Suprapubic skin (tissue), 4 donors: ENCODE results near the gene C2orf92. TPM values are rescaled to one million over a fixed set of nuclear protein-coding genes. Genes with fewer than 3 reads are reported as not detected.
A peak's percentile ranks its signal among the peaks of the same experiment; 100 is the strongest.

ENCODE experiments used
- DNase-seq, 2 donors: peaks; one replicate each; pipeline ENCODE4 v3.0.0-alpha.2; 2019; ENCODE audit warnings: low spot score in 2 of 2
- H3K27ac ChIP-seq: fragments of 200-600 bp; sonication (generic); one replicate; pipeline ENCODE4 v1.5.1; 2019
- H3K27me3 ChIP-seq: fragments of 200-600 bp; sonication (generic); one replicate; pipeline ENCODE4 v1.5.1; 2019
- H3K36me3 ChIP-seq: fragments of 200-600 bp; sonication (generic); one replicate; pipeline ENCODE4 v1.5.1; 2019
- H3K4me1 ChIP-seq: fragments of 200-600 bp; sonication (generic); one replicate; pipeline ENCODE4 v1.5.1; 2019
- H3K4me3 ChIP-seq: fragments of 200-600 bp; sonication (generic); one replicate; pipeline ENCODE4 v1.5.1; 2019; ENCODE audit warnings: mild to moderate bottlenecking
- H3K9me3 ChIP-seq: fragments of 200-600 bp; sonication (generic); one replicate; pipeline ENCODE4 v1.5.1; 2019
- EP300 ChIP-seq: sonication (generic); formaldehyde crosslinking; IDR thresholded peaks from one replicate; pipeline ENCODE4 v1.6.1; 2017; ENCODE audit warnings: antibody characterized with exemption
- POLR2A ChIP-seq, 2 donors: fragments of 450-650 bp; IDR thresholded peaks; one replicate each; pipeline ENCODE4 v1.6.1; 2017; ENCODE audit warnings: antibody characterized with exemption in 2 of 2, mild to moderate bottlenecking in 2 of 2, moderate library complexity in 2 of 2
- POLR2AphosphoS5 ChIP-seq, 3 donors: sonication (generic); formaldehyde crosslinking; IDR thresholded peaks; one replicate each; pipeline ENCODE4 v1.6.1; 2017; ENCODE audit warnings: antibody characterized with exemption in 3 of 3
- WGBS: methylation state at CpG from one replicate; pipeline ENCODE4 v1.1.5; 2018; 5-methylcytosine and 5-hydroxymethylcytosine counted together
- total RNA-seq, 4 donors: library from RNA; depleted of rRNA; stranded (reverse); fragments of >200 nt; gene quantifications; one replicate each; pipeline ENCODE4 v1.1.0, GENCODE V29; 2016
- TF ChIP-seq, protein P1 (sequence below), 2 donors: fragments of 200-600 bp in 1 of 2; fragments of 450-650 bp in 1 of 2; sonication (generic) in 1 of 2; IDR thresholded peaks; one replicate each; pipeline ENCODE4 v1.5.1; 2016 to 2019; ENCODE audit warnings: antibody characterized with exemption in 2 of 2, mild to moderate bottlenecking in 1 of 2, moderate library complexity in 1 of 2

C2orf92 gene
- total RNA-seq, 4 donors from 2014 or later, result 4.5 to 45.7 (median 14.7) TPM

DNA sequence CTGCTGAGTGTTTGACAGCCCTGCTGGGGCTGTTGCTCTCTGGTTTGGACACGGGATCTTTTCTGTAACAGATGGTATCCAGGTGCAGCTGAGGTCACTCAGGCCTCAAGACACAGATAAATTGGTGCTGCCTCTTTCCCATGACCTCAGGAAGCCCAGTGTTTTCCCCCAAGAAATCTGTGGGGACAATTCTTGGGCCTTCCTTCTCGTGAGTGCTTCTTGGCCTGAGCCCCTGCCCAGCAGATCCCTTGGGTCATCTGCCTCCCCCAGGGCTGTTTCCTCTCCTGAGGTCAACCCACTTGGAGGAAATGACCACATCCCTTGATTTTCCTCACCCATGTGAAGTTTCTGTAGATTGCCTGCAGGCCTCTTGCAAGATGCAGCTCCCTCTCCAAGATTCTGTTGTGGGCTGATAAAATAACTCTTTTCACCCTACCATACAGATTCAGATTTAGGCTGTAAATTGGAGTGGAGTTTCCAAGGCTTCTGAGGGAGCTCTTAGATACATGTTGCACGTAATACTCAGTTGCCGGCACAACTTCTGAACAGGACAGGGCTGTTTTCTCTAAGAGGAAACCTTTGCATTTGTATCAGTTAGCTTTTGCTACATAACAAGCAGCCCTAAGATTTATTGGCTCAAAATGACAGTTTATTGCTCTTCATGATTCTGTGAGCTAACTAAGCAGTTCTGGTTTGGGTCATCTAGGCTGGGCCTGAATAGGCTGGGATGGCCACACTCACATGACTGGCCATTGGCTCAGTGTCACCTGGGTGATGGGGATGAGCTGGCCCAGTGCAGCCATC lies 57.0 kb downstream of the C2orf92 start:
- H3K27me3 ChIP-seq, result peaks cover 10% of the 10 kb centered on the region
- no peak overlapping the region for H3K4me3 ChIP-seq
- H3K4me1 ChIP-seq, result peaks cover 7% of the 10 kb centered on the region
- H3K36me3 ChIP-seq, result no peaks in the 10 kb centered on the region
- DNase-seq, result peak in 1 of 2 donors; percentile 11
- no peak overlapping the region for H3K27ac ChIP-seq
- H3K9me3 ChIP-seq, result no peaks in the 10 kb centered on the region
- 89% methylated on average over 4 of the region's 4 CpGs for WGBS
- no peak for TF ChIP-seq POLR2AphosphoS5 (IDR thresholded peaks at IDR 0.05)
- TF ChIP-seq, protein P1, sequence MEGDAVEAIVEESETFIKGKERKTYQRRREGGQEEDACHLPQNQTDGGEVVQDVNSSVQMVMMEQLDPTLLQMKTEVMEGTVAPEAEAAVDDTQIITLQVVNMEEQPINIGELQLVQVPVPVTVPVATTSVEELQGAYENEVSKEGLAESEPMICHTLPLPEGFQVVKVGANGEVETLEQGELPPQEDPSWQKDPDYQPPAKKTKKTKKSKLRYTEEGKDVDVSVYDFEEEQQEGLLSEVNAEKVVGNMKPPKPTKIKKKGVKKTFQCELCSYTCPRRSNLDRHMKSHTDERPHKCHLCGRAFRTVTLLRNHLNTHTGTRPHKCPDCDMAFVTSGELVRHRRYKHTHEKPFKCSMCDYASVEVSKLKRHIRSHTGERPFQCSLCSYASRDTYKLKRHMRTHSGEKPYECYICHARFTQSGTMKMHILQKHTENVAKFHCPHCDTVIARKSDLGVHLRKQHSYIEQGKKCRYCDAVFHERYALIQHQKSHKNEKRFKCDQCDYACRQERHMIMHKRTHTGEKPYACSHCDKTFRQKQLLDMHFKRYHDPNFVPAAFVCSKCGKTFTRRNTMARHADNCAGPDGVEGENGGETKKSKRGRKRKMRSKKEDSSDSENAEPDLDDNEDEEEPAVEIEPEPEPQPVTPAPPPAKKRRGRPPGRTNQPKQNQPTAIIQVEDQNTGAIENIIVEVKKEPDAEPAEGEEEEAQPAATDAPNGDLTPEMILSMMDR (IDR thresholded peaks at IDR 0.05), result no peak
- TF ChIP-seq EP300, result no peak
- TF ChIP-seq POLR2A (IDR thresholded peaks at IDR 0.05), result no peak

DNA sequence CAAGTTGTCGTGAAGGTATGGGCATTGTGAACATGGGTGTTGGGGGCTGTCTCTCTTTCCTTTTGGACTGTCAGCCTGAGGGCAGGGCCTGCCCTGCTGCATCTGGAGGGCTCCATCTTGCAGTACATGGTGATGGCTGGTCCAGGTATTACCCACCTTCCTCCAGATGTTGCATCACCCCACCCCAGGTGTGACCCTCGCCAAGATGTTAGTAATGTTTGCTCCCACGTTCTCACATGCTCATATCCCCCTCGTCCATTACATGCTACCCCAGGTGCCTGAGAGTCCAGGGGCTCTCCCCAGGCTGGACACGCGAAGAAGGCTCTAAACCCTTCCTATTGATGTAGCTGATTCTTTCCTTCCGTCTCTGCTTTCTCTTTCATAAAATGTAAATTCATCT lies 57.8 kb downstream of the C2orf92 start:
- no peak for TF ChIP-seq POLR2AphosphoS5 (IDR thresholded peaks at IDR 0.05)
- TF ChIP-seq EP300, result no peak
- TF ChIP-seq POLR2A (IDR thresholded peaks at IDR 0.05), result no peak
- TF ChIP-seq, protein P1 (IDR thresholded peaks at IDR 0.05), result no peak
- Histone ChIP-seq H3K36me3 (no peaks in the 10 kb centered on the region), H3K4me1 (peaks cover 7% of the 10 kb centered on the region), H3K9me3 (no peaks in the 10 kb centered on the region), H3K27me3 (peaks cover 10% of the 10 kb centered on the region), H3K27ac (no peak overlapping the region), H3K4me3 (no peak overlapping the region)
- peak in 1 of 2 donors; percentile 40 for DNase-seq
- 92% methylated on average over 7 of the region's 7 CpGs for WGBS

DNA sequence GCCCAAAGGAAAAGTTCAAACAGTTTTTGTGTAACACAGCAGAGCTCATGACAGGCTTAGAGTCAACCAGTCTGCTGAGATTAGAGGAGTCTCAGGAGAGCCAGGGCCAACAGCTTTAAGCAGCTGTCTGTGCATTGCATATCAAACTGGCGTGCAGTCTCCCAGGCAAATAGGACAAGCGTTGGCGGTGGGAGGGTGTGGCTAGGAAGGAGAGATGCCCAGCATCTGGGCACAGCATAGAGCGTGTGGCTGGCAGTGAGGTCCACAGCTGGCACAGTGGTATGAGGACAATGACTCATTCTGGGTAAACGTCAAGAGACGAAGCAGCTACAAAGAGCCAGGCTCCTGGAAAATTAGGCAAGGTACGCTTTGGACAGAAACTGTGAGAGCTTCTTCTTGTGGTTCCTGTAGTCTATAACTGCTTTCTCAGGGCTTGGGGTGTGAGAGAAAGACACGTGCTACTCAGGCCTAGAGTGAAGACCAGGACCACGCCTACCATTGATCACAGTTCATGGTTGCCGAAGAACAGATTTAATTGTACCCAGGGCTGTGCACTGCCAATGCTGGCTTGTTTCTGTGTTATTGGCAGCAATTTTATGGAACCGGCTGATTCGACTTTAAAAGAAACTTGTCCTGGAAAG lies 58.7 kb downstream of the C2orf92 start:
- TF ChIP-seq EP300, result no peak
- no peak for TF ChIP-seq POLR2AphosphoS5 (IDR thresholded peaks at IDR 0.05)
- TF ChIP-seq POLR2A (IDR thresholded peaks at IDR 0.05), result no peak
- TF ChIP-seq, protein P1 (IDR thresholded peaks at IDR 0.05), result no peak
- no peak overlapping the region for H3K4me3 ChIP-seq
- WGBS, result 39% methylated on average over 12 of the region's 12 CpGs
- H3K27me3 ChIP-seq, result peaks cover 10% of the 10 kb centered on the region
- no peaks in the 10 kb centered on the region for H3K9me3 ChIP-seq
- no peaks in the 10 kb centered on the region for H3K36me3 ChIP-seq
- peaks cover 7% of the 10 kb centered on the region for H3K4me1 ChIP-seq
- peak; percentile 60 to 71 for DNase-seq
- peak overlapping the region; percentile 30 for H3K27ac ChIP-seq

DNA sequence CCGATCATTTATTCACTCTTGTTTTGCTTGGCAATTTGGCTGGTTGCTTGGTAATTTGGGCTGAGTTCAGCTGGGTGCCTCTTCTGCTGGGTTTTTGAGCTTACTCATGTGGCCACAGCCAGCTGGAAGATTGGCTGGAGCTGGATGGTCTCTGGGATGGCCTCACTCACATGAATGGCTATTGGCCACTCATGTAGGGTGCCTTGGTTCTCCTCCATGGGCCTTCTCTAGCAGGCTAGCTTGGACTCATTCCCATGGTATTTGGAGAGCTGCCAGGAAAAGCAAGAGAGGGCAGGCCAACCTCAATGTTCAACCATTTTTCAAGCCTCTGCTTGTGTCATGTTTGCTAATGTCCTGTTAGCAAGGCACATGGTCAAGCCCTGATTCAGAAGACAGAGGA lies 60.7 kb downstream of the C2orf92 start:
- Histone ChIP-seq H3K36me3 (no peaks in the 10 kb centered on the region), H3K4me1 (peaks cover 7% of the 10 kb centered on the region), H3K9me3 (no peaks in the 10 kb centered on the region), H3K4me3 (no peak overlapping the region), H3K27me3 (no peaks in the 10 kb centered on the region), H3K27ac (no peak overlapping the region)
- TF ChIP-seq POLR2AphosphoS5 (IDR thresholded peaks at IDR 0.05), result no peak
- no peak for TF ChIP-seq POLR2A (IDR thresholded peaks at IDR 0.05)
- TF ChIP-seq, protein P1 (IDR thresholded peaks at IDR 0.05), result no peak
- TF ChIP-seq EP300, result no peak
- DNase-seq, result peak in 1 of 2 donors; percentile 56
- 92% methylated on average over 1 of the region's 1 CpG for WGBS
